ENCODE results near the gene CAMKK2.
A peak's percentile ranks its signal among the peaks of the same experiment; 100 is the strongest.
"Not testable (repeated sequence)": the region's sequence is repeated elsewhere in the genome, so short reads cannot be mapped to it uniquely, and the experiment has no call there.

The CAMKK2 gene

DNA sequence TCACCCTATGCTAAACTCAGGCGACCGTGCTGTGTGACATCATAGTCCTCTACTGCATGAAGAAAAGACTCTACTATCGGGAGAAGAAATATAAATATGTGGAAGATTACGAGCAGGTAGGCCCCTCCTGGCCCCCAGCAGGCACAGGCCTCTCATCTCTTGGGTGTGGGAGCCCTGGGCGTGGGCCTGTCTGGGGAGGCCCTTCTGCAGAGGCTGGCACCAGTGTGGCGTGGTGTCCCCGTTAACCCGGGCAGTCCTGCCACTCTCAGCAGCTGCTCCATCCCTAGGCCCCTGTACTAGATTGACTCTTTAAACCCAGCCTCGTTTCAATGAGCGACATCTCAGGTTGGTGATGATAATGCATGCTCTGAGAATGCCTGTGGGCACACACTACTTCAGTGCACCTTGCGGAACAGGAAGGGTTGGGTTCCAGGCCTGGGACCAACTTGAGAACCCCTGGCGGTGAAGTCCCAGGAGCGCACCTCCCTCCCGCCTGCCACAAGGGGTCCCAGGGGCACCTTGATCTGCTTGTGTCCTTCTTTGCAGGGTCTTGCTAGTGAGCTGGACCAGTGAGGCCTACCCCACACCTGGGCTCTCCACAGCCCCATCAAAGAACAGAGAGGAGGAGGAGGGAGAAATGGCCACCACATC is 63.4 kb downstream of the CAMKK2 start:
- no peak overlapping the region for H3K4me3 ChIP-seq (ENCODE audit: low read length)
- no peak for DNase-seq (ENCODE audit: low read depth, low spot score)

GRCh38 chr12:121232163-121232562 is 64.3 kb downstream of the CAMKK2 start:
- DNase-seq (ENCODE audit: low read depth, low spot score), result no peak

DNA sequence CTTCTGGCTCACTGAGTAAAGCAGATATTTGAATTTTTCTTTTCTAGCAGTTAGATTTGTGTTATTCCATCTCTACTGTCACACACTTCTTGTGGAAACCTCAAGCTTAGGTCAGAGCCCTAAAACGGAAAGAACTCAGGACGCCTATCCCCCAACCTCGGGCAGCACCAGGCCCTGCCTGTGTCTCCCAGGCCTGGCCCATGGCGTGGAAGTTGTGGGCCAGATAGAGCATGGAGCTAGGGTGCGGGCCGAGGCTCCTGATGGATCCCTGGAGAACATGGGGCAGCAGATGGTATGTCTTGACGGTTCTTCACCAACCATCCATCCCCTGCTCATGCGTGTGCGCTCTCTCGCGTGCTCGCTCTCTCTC is 66.0 kb downstream of the CAMKK2 start:
- no peak for DNase-seq (ENCODE audit: low read depth, low spot score)

More at GRCh38 chr12:121232163-121232562, 64.3 kb downstream of the CAMKK2 start:
- no peak overlapping the region for H3K4me3 ChIP-seq (ENCODE audit: low read length)

DNA sequence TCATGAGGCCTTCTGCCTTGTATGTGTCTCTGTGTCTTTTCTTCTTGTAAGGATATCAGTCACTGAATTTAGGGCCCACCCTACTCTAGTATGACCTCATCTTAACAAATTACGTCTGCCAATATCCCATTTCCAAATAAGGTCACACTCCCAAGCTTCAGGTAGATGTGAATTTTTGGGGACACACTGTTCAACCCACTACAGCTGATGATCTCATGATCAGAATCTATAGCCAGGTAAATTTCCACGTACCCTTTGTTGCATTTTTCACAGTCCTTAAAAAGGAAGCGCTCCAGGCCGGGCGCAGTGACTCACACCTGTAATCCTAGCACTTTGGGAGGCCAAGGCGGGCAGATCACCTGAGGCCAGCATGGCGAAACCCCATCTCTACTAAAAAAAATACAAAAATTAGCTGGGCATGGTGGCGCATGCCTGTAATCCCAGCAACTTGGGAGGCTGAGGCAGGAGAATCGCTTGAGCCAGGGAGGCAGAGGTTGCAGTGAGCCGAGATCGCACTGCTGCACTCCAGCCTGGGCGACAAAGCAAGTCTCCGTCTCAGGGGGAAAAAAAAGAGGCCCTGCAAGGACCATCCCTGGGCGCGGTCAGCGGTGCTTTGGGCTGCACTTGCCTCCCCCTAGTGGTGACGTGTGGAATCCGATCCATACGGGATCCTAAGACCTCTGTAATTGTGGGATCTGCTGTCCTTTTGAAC is 66.5 kb downstream of the CAMKK2 start:
- DNase-seq (ENCODE audit: low read depth, low spot score); H3K4me3 ChIP-seq (ENCODE audit: low read length): not testable (repeated sequence)

More for the DNA sequence above, 66.0 kb downstream of the CAMKK2 start:
- H3K4me3 ChIP-seq (ENCODE audit: low read length), result no peak overlapping the region

GRCh38 chr12:121228919-121229665 is 67.4 kb downstream of the CAMKK2 start:
- H3K4me3 ChIP-seq (ENCODE audit: low read length), result no peak overlapping the region
- DNase-seq (ENCODE audit: low read depth, low spot score), result no peak

DNA sequence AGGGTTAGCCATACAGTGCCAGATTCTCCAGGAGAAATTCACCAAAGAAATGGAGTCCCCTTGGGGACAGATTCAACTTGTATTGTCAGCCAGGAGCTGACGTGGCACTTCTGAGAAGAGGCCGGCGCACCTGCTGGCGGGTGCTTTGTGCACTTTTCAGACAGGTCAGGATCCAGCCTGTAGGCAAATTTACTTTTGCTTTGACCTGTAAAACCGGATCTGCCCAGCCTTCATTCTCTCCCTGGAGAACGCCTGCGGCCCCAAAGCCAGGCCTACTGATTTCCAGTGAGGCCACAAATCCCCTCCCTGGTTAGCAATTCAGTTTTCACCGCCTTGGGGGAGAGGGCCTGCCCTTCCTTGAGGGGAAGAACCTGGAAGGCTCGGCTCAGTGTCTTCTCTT is 69.2 kb downstream of the CAMKK2 start:
- no peak overlapping the region for H3K4me3 ChIP-seq (ENCODE audit: low read length)
- no peak for DNase-seq (ENCODE audit: low read depth, low spot score)

- DNase-seq (ENCODE audit: low read depth, low spot score); H3K4me3 ChIP-seq (ENCODE audit: low read length): not testable (repeated sequence)
These were observed 69.6 kb downstream of the CAMKK2 start for GRCh38 chr12:121226871-121227270.

- no peak overlapping the region for H3K4me3 ChIP-seq (ENCODE audit: low read length)
- DNase-seq (ENCODE audit: low read depth, low spot score), result no peak
These were observed 70.1 kb downstream of the CAMKK2 start for GRCh38 chr12:121226399-121226798.

- DNase-seq (ENCODE audit: low read depth, low spot score), result peak; percentile 77
- H3K4me3 ChIP-seq (ENCODE audit: low read length), result no peak overlapping the region; the same call in 1 of the 2 replicates
These were observed 71.9 kb downstream of the CAMKK2 start for GRCh38 chr12:121224591-121224990.

DNA sequence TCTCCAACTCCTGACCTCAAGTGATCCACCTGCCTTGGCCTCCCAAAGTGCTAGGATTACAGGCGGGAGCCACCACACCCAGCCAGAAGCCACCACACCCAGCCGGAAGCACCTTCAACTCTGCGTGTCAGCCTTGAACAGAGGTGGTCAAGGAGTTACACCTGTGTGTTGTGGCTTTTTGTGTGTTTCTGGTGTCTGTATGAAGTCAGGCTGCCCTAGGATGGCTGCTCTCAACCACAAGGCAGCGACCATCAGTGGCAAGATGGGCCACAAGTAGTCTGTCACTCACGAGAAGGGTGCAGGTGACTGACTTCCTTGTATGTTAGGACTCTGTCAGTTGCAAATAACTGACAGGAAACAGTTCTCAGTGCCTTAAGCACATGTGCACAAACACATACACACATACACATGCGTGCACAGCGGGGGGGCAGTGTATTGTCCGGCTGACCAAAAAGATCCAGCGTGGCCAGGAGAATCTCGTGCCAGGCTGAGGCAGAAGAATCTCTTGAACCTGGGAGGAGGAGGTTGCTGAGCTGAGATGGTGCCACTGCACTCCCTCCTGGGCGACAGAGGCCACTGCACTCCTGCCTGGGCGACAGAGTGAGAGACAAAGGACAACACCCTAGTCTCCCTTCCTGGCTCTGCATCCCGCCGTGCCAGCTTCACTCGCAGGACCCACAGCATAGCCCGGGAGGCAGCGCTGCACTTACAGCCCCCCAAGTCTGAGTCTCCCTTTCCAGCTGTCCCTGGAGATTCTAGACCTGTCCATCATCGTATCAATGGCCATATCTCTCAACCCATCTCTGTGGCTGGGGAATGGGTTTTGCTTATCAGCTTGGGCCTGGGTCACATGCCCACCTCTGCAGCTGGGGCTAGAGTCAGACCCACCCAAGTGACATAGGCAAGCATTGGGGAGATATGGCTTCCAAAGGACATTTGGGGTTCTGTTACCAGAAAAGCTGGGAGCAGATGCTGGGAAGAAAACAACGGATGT is 72.9 kb downstream of the CAMKK2 start:
- H3K4me3 ChIP-seq (ENCODE audit: low read length), result no peak overlapping the region; the same call in 1 of the 2 replicates
- DNase-seq (ENCODE audit: low read depth, low spot score), result peak; percentile 87

- no peak overlapping the region for H3K4me3 ChIP-seq (ENCODE audit: low read length)
- no peak for DNase-seq (ENCODE audit: low read depth, low spot score)
These were observed 73.7 kb downstream of the CAMKK2 start for GRCh38 chr12:121222847-121223246.

GRCh38 chr12:121219353-121219986 is 77.0 kb downstream of the CAMKK2 start:
- DNase-seq (ENCODE audit: low read depth, low spot score), result no peak
- no peak overlapping the region for H3K4me3 ChIP-seq (ENCODE audit: low read length)

DNA sequence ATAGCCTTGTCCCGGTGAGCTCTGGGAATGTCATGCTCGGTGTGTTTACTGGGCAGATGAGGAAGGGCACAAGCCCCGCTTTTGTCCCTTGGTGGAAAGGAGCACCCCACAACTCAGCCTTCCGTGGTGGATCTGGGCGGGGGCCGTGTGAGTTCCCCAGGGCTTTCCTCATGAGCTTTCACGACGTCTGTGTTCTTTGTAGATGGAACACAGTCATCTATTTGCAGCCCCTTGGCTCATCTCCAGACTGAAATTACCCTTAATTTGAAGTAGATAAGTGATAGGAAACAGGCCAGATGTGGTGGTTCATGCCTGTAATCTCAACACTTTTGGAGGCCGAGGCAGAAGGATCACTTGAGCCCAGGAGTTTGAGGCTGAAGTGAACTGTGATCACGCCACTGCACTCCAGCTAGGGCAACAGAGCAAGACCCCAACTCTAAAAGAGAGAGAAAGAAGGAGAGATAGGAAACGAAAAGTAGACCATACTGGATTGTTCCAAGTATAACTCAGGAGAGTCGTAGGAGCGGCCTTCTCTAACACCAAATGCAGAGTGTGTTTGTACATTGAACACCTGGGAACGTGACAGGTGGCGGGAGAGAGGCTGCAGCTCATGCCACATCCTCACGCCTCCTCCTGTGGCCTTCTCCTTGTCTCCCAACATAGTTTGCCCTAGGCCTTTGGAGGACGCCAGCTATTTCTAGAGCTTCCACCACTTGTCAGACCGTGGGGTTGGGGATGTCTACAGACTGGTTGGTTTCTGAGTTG is 77.7 kb downstream of the CAMKK2 start:
- DNase-seq (ENCODE audit: low read depth, low spot score), result no peak
- no peak overlapping the region for H3K4me3 ChIP-seq (ENCODE audit: low read length)

DNA sequence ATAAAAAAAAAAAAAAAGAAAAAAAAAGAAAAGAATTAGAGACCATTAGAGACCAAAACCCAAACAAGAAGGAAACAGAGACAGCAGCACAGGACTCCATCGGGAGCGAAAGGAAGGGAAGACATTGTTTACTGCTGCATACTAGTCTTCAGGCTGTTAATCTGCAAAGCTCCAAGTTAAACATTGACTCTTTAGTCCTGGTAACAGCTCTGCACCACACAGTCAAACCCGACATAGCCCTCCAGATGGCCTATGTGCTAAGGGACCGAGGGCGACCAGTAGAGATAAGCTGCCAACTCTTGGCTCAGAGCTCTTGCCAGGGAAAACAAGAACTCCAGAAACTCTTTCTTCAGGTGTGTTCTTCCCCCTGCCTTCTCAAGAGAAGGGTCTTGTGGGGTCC is 78.7 kb downstream of the CAMKK2 start:
- H3K4me3 ChIP-seq (ENCODE audit: low read length), result no peak overlapping the region
- no peak for DNase-seq (ENCODE audit: low read depth, low spot score)

DNA sequence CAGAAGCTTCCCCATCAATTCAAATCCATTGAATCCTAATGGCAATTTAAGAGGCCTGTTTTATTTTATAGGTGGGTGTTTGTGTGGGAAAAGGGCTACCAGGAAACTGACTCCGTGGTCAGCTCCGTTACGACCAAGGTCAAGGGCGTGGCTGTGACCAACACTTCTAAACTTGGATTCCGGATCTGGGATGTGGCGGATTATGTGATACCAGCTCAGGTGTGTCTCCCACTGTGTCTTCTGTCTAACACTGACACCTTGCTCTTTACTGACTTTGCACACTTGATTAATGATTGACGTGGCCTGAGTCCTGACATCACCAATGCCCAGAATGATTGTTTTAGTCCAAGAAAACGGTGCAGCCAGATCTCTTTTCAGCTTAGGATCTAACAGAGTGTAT is 79.4 kb downstream of the CAMKK2 start:
- DNase-seq (ENCODE audit: low read depth, low spot score), result no peak
- no peak overlapping the region for H3K4me3 ChIP-seq (ENCODE audit: low read length)

DNA sequence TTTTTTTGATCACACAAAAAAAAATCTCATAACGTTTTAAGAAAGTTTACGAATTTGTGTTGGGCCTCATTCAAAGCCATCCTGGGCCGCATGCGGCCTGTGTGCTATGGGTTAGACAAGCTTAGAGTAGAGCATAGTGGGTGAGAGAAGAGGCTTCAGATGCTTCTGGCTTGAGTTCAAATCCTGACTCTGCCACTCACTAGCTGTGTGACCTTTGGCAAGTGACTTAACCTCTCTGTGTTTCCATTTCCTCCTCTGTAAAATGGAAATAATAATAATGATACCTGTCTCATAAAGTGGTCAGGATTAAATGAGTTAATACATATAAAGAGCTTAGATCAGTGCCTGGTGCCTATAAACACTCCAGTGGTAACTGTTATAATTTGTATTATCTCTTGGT is 80.4 kb downstream of the CAMKK2 start:
- H3K4me3 ChIP-seq (ENCODE audit: low read length), result no peak overlapping the region
- no peak for DNase-seq (ENCODE audit: low read depth, low spot score)

GRCh38 chr12:121214855-121215745 is 81.4 kb downstream of the CAMKK2 start:
- H3K4me3 ChIP-seq (ENCODE audit: low read length), result no peak overlapping the region
- DNase-seq (ENCODE audit: low read depth, low spot score), result no peak

Data from Jurkat, Clone E6-1 (cell line).